ENCODE results near the gene YWHAG.

GRCh38 chr7:76347710-76348109 lies 11.1 kb downstream of the YWHAG start:
- TF ChIP-seq POLR2A (IDR thresholded peaks at IDR 0.05; ENCODE audit: low read depth, low read length), result no peak
- TF ChIP-seq TAF1 (IDR thresholded peaks at IDR 0.05; ENCODE audit: borderline replicate concordance, low read depth, low read length), result no peak

All from GM12892 (cell line).